GM12892 (cell line): ENCODE measurements around the gene PLSCR4.

Experiments
- DNase-seq: peaks from one replicate; pipeline ENCODE4 v3.0.0; 2011; ENCODE audit not compliant: insufficient read length
- FAIRE-seq: peaks from 2 replicates; lab custom pipeline; 2011; peaks lifted over from hg19 to GRCh38; lab: Jason Lieb, UNC
- POLR2A ChIP-seq: IDR thresholded peaks from 2 replicates; pipeline ENCODE4 v1.6.1; 2011; ENCODE audit warnings: low read depth, low read length, control low read depth
- POLR2AphosphoS5 ChIP-seq: IDR thresholded peaks from 2 replicates; pipeline ENCODE4 v1.6.1; 2011; ENCODE audit warnings: low read depth, low read length, control low read depth
- TAF1 ChIP-seq: IDR thresholded peaks from 2 replicates; pipeline ENCODE4 v1.6.1; 2011; ENCODE audit warnings: low read depth, mild to moderate bottlenecking, control low read depth, low read length, borderline replicate concordance

Gene PLSCR4

DNA sequence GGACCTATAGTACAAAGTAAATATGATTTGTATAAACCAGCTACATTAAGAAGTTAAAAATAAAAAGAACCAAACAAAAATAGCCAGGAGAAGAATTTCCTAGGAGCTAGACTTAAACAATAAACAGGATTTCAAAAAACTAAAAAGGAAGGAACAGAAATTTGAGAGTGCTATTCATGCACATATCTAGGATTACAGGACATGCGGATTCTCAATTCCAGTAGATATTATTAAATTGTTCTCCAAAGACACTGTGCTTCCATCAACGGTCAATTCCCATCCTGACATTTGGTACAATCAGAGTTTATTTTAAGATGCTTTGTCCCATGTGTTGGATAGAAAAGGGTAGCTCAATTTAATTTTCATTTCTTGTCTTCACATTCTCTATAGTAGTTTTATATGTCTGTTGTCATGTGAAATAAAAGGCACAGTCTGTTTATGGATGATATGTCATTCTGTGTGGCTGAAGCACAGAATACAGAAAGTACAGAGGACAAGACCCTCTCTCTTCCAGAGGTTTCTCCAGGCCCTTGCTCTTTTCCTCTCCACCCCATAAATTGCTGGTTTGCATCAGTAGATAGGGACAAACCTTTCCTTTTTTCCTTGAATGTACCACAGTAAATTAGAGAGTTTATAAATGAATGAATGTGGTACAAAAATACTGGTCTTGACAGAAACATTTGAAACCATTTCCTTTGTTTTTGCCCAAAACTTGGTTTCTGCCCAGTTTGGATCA is 93.4 kb downstream of the PLSCR4 start:
- DNase-seq = no peak
- TF ChIP-seq TAF1 (no peak), POLR2A (no peak), POLR2AphosphoS5 (no peak)
- no peak for FAIRE-seq

DNA sequence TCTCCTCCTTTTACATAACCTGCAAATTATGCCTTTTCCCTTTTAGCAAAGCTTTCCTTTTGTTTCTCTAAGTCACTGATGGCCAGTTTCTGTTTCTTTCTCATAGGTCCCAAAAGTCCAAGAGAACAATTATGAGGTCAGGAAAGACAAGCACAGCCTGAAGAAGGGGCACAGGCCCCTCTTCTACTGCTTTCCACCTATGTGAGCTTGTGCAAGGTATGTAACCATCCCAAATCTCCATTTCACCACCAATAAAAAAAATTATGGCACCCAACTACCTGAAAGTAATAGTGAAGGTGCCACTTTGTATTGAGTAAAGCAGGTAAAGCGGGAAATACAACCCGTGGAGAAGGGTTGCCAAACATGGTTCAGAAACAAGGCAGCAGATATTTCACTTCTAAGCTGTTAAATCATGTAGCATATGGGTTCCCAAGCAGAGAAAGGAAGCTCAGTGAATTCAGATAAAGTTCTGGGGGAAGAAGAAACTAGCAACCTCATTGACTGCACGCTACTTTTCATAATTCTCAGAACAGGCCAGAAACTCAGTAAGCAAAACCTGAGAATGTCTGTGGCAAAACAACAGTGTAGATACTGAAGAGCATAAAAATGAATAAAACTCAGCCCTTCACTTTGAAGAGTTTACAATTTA is 94.1 kb downstream of the PLSCR4 start:
- TF ChIP-seq POLR2AphosphoS5 (no peak), POLR2A (no peak), TAF1 (no peak)
- FAIRE-seq (no peak), DNase-seq (no peak)

DNA sequence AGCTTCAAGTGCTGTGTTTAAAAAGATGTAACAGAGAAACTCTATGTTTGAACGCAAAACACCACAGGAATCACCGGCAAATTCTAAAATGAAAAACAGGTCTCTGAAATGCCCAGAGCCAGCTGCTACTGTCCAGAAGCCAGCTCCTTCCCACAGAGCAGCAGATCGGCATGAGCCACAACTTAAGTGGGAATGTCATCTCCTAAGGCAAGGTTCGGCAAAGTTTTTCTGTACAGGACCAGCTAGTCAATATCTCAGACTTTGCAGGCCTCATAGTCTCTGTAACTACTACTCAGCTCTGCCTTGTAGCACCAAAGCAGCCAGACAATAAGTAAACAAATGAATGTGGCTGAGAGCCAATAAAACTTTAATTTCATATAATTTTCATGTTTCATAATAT is 94.8 kb downstream of the PLSCR4 start:
- TF ChIP-seq POLR2A (no peak), POLR2AphosphoS5 (no peak), TAF1 (no peak)
- no peak for DNase-seq
- no peak for FAIRE-seq

DNA sequence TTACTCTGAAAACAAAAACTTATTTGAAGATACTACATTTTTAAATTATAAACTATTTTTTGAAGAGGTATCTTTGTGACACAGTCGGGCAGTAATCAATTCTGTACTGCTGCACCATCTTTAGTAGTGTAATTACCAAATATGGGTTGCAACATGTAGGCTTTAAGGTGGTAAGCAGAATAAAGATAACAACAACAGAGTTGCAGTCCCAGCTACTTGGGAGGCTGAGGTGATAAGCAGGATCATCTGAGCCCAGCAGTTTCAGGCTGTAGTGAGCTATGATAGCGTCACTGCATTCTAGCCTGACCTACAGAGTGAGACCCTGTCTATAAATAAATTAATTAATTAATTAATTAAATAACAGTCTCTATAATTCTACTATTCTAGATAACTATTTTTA is 95.9 kb downstream of the PLSCR4 start:
- no peak for TF ChIP-seq POLR2AphosphoS5
- TF ChIP-seq TAF1 = no peak
- TF ChIP-seq POLR2A = no peak
- FAIRE-seq = no peak
- DNase-seq = no peak

DNA sequence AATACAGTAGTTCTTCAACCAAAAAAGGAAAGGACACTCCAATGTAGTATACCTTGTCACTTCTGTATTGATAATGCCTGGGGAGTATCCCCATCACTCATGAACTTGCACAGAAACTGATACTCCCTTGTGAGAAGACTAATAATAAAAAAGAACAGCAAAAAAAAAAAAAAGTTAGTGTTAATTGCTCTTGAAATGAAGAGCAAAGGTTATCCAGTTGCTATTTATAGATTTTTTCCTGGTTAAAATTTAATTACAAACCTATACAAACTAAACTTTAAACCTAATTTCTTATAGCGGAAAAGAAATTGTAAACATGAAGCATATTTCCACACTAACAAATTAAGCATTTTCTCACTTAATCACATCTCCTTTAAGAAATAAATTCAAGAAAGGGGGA is 96.6 kb downstream of the PLSCR4 start:
- FAIRE-seq (no peak), DNase-seq (no peak)
- TF ChIP-seq POLR2AphosphoS5 = no peak
- TF ChIP-seq POLR2A = no peak
- no peak for TF ChIP-seq TAF1

DNA sequence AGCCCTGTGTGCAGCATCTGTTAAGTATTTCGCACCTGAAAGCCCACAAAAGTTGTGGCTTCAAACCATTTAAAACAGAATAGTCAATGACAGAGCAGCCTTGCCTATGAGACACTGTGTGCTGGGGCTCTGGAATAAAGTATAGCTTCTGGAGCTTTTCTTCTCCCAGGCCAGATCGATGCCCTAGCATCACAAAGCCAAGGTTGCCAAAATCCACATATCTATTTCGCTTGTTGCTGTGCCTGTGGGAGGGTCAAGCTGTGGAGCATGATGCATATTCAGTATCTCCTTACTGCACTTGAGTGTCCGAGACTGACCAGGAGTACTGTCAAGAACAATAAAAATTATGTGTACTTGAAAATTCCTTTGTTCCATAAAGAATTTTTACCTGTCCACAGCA is 97.5 kb downstream of the PLSCR4 start:
- DNase-seq = no peak
- FAIRE-seq = no peak
- TF ChIP-seq TAF1 = no peak
- no peak for TF ChIP-seq POLR2AphosphoS5
- no peak for TF ChIP-seq POLR2A

DNA sequence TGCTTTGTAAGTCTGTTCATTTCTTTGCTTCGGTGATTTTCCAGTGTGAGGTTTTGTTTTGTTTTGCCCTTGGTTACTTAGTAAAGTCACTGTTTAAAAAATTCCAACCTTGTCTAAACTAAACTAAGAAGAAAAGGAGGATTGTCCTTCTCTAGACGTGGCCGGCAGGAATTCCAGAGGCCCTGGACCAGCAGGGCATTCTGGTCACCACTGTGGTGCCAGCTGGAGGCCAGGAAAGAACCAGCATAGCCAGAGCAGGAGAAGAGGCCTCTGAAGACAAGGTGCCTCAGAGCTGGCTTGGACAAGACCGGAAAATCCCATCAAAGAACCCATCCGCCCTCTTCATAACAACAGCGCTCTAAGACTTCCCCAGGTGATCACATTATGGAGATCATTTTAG is 98.1 kb downstream of the PLSCR4 start:
- FAIRE-seq (no peak), DNase-seq (no peak)
- no peak for TF ChIP-seq POLR2AphosphoS5
- TF ChIP-seq POLR2A = no peak
- TF ChIP-seq TAF1 = no peak

DNA sequence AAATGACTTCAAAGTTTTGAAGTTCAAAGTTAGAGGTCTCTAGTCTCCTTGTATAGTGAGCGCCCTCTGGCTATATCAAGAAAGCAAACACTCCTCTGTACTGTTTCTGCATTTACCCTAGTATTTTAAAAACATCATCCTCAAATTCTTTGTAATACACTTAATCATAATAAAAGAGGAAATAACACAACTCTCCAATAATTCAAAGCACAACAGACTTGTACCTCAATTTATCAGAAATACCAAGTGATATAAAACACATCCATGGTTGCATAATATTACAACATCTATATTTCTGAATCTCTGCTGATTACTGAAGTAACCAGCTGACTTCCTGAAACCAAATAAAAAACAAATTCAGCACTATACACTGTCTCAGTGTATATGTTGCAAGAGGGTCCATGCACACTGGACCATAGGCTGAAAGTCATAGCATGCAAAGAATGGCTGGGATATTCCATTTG is 102.4 kb downstream of the PLSCR4 start:
- no peak for TF ChIP-seq POLR2AphosphoS5
- no peak for TF ChIP-seq TAF1
- no peak for TF ChIP-seq POLR2A
- DNase-seq = no peak
- no peak for FAIRE-seq

DNA sequence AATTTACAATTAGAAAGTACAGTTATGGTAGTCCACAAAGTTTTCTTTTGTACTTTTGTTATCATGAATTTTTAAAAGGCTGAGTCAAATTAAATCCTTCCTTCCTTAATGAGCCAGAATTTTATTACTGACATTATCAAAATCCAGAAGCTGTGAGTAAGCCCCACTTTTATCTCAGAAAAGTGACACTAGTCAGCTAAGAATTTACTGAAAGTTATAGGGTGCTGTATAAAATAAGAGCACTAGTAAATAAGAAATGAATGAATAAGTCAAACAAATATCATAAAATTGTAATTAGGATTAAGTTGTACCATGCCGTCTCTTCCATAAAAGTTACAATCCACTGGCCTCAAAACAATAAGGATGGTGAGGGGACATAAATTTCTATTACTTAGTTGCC is 105.3 kb downstream of the PLSCR4 start:
- no peak for FAIRE-seq
- TF ChIP-seq POLR2AphosphoS5 (no peak), POLR2A (no peak), TAF1 (no peak)
- DNase-seq = no peak

DNA sequence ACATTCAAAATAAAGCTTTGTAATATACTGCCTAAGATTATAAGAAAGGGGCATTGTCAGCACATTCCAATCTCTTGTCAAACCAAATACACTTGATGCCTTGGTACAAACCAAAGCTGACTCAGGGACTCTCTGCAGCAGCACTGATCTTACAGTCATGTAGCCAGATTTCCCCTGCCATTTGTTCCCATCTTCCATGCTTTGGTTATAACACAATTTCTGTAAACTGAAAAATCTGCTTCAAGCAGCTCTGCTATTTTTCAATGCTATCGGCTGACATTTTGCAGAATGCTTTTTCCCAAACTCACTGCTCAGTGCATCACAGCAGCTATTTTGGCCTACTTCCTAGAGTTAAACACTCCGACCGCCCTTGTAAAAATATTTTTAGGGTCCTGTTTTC is 108.1 kb downstream of the PLSCR4 start:
- DNase-seq (no peak), FAIRE-seq (no peak)
- TF ChIP-seq TAF1 = no peak
- TF ChIP-seq POLR2A = no peak
- TF ChIP-seq POLR2AphosphoS5 = no peak
